ENCODE results near the gene ARPIN.

The ARPIN gene

GRCh38 chr15:89852342-89852995, 60.3 kb downstream of the ARPIN start:
- DNase-seq (ENCODE audit: extremely low read depth, insufficient read length): no peak
- H3K27me3 ChIP-seq (replicated peaks; ENCODE audit: control insufficient read depth, insufficient read depth, low read length): no peaks in the 10 kb centered on the region
- H3K36me3 ChIP-seq (ENCODE audit: control insufficient read depth, insufficient read depth, low read length): peaks cover 2% of the 10 kb centered on the region
- no peak for TF ChIP-seq CTCF (IDR thresholded peaks at IDR 0.05; ENCODE audit: insufficient read depth, low read length, poor library complexity, severe bottlenecking)
- no peak overlapping the region for H3K4me3 ChIP-seq (replicated peaks; ENCODE audit: low read depth, low read length)

GRCh38 chr15:89851673-89852341, 60.9 kb downstream of the ARPIN start:
- Histone ChIP-seq H3K27me3 (replicated peaks; ENCODE audit: control insufficient read depth, insufficient read depth, low read length) (no peaks in the 10 kb centered on the region), H3K36me3 (ENCODE audit: control insufficient read depth, insufficient read depth, low read length) (peaks cover 2% of the 10 kb centered on the region), H3K4me3 (replicated peaks; ENCODE audit: low read depth, low read length) (no peak overlapping the region)
- TF ChIP-seq CTCF (IDR thresholded peaks at IDR 0.05; ENCODE audit: insufficient read depth, low read length, poor library complexity, severe bottlenecking): no peak
- DNase-seq (ENCODE audit: extremely low read depth, insufficient read length): peak; percentile 76

- no peaks in the 10 kb centered on the region for H3K27me3 ChIP-seq (replicated peaks; ENCODE audit: control insufficient read depth, insufficient read depth, low read length)
- no peak for TF ChIP-seq CTCF (IDR thresholded peaks at IDR 0.05; ENCODE audit: insufficient read depth, low read length, poor library complexity, severe bottlenecking)
- no peak overlapping the region for H3K4me3 ChIP-seq (replicated peaks; ENCODE audit: low read depth, low read length)
- DNase-seq (ENCODE audit: extremely low read depth, insufficient read length): no peak
- peaks cover 2% of the 10 kb centered on the region for H3K36me3 ChIP-seq (ENCODE audit: control insufficient read depth, insufficient read depth, low read length)
Observed at GRCh38 chr15:89848970-89849292, 63.8 kb downstream of the ARPIN start.

- no peak for TF ChIP-seq CTCF (IDR thresholded peaks at IDR 0.05; ENCODE audit: insufficient read depth, low read length, poor library complexity, severe bottlenecking)
- peaks cover 2% of the 10 kb centered on the region for H3K36me3 ChIP-seq (ENCODE audit: control insufficient read depth, insufficient read depth, low read length)
- no peaks in the 10 kb centered on the region for H3K27me3 ChIP-seq (replicated peaks; ENCODE audit: control insufficient read depth, insufficient read depth, low read length)
- no peak for DNase-seq (ENCODE audit: extremely low read depth, insufficient read length)
- no peak overlapping the region for H3K4me3 ChIP-seq (replicated peaks; ENCODE audit: low read depth, low read length)
Observed at GRCh38 chr15:89847101-89847500, 65.7 kb downstream of the ARPIN start.

GRCh38 chr15:89845305-89845893, 67.4 kb downstream of the ARPIN start:
- no peak for TF ChIP-seq CTCF (IDR thresholded peaks at IDR 0.05; ENCODE audit: insufficient read depth, low read length, poor library complexity, severe bottlenecking)
- Histone ChIP-seq H3K27me3 (replicated peaks; ENCODE audit: control insufficient read depth, insufficient read depth, low read length) (no peaks in the 10 kb centered on the region), H3K4me3 (replicated peaks; ENCODE audit: low read depth, low read length) (no peak overlapping the region), H3K36me3 (ENCODE audit: control insufficient read depth, insufficient read depth, low read length) (peaks cover 4% of the 10 kb centered on the region)
- no peak for DNase-seq (ENCODE audit: extremely low read depth, insufficient read length)
